ENCODE data around the gene KCNG4. TPM values are rescaled to one million over a fixed set of nuclear protein-coding genes. Genes with fewer than 3 reads are reported as not detected.

KCNG4 gene
- total and polyA plus RNA-seq, 2 donors from 2014 or later = not detected

GRCh38 chr16:84175350-84176081 is 64.3 kb downstream of the KCNG4 start:
- FAIRE-seq (no peak), DNase-seq (peak in 3 of 5 donors; percentile 66 to 82 (median 79))
- Histone ChIP-seq H3K36me3 (ENCODE audit: control insufficient read depth in 2 of 3, insufficient read depth in 3 of 3, low read length in 3 of 3) (peaks cover 0 to 11% (median 2%) of the 10 kb centered on the region in 3 donors), H3K27me3 (ENCODE audit: control insufficient read depth, insufficient read depth, low read length) (no peaks in the 10 kb centered on the region), H3K4me1 (ENCODE audit: control insufficient read depth in 2 of 3, insufficient read depth in 2 of 3, low read depth in 1 of 3, low read length in 3 of 3) (peaks cover 2 to 25% (median 19%) of the 10 kb centered on the region in 3 donors), H3K4me3 (ENCODE audit: low read length in 3 of 3) (no peak overlapping the region), H3K9ac (ENCODE audit: low read length in 3 of 3) (peak overlapping the region in 1 of 3 donors; percentile 36), H3K9me3 (ENCODE audit: control insufficient read depth in 2 of 3, insufficient read depth in 1 of 3, low read length in 3 of 3) (no peaks in the 10 kb centered on the region), H3K27ac (ENCODE audit: low read depth in 2 of 2, low read length in 2 of 2) (no peak overlapping the region)
- intact Hi-C loops (cut with DNase I) = no loop called here
- peak; percentile 73 for TF ChIP-seq CTCF (IDR thresholded peaks at IDR 0.05; ENCODE audit: borderline replicate concordance, extremely low read depth, insufficient read depth)

- FAIRE-seq = no peak
- no peak for TF ChIP-seq CTCF (IDR thresholded peaks at IDR 0.05; ENCODE audit: borderline replicate concordance, extremely low read depth, insufficient read depth)
- Histone ChIP-seq H3K27ac (ENCODE audit: low read depth in 2 of 2, low read length in 2 of 2) (no peak overlapping the region), H3K4me1 (ENCODE audit: control insufficient read depth in 2 of 3, insufficient read depth in 2 of 3, low read depth in 1 of 3, low read length in 3 of 3) (peaks cover 2 to 25% (median 19%) of the 10 kb centered on the region in 3 donors), H3K9me3 (ENCODE audit: control insufficient read depth in 2 of 3, insufficient read depth in 1 of 3, low read length in 3 of 3) (no peaks in the 10 kb centered on the region), H3K27me3 (ENCODE audit: control insufficient read depth, insufficient read depth, low read length) (no peaks in the 10 kb centered on the region), H3K36me3 (ENCODE audit: control insufficient read depth in 2 of 3, insufficient read depth in 3 of 3, low read length in 3 of 3) (peaks cover 0 to 8% (median 2%) of the 10 kb centered on the region in 3 donors), H3K9ac (ENCODE audit: low read length in 3 of 3) (no peak overlapping the region), H3K4me3 (ENCODE audit: low read length in 3 of 3) (no peak overlapping the region)
- DNase-seq = no peak
- intact Hi-C loops (cut with DNase I) = no loop called here
Measured at GRCh38 chr16:84174396-84174795, 65.4 kb downstream of the KCNG4 start.

GRCh38 chr16:84169765-84170310 is 70.0 kb downstream of the KCNG4 start:
- H3K36me3 ChIP-seq (ENCODE audit: control insufficient read depth in 2 of 3, insufficient read depth in 3 of 3, low read length in 3 of 3) = no peaks in the 10 kb centered on the region
- FAIRE-seq (no peak), DNase-seq (no peak)
- no peaks in the 10 kb centered on the region for H3K9me3 ChIP-seq (ENCODE audit: control insufficient read depth in 2 of 3, insufficient read depth in 1 of 3, low read length in 3 of 3)
- H3K27ac ChIP-seq (ENCODE audit: low read depth in 2 of 2, low read length in 2 of 2) = no peak overlapping the region
- intact Hi-C loops (cut with DNase I) = no loop called here
- no peaks in the 10 kb centered on the region for H3K4me1 ChIP-seq (ENCODE audit: control insufficient read depth in 2 of 3, insufficient read depth in 2 of 3, low read depth in 1 of 3, low read length in 3 of 3)
- no peak overlapping the region for H3K4me3 ChIP-seq (ENCODE audit: low read length in 3 of 3)
- H3K9ac ChIP-seq (ENCODE audit: low read length in 3 of 3) = no peak overlapping the region
- H3K27me3 ChIP-seq (ENCODE audit: control insufficient read depth, insufficient read depth, low read length) = no peaks in the 10 kb centered on the region
- TF ChIP-seq CTCF (IDR thresholded peaks at IDR 0.05; ENCODE audit: borderline replicate concordance, extremely low read depth, insufficient read depth) = no peak

Other genes starting within 250 kb of the KCNG4 start
- not detected for gene SLC38A8, start 197.2 kb downstream of the KCNG4 start, total RNA-seq
- 0.30 TPM for gene SLC38A8, start 197.2 kb downstream of the KCNG4 start, polyA plus RNA-seq (ENCODE audit: insufficient read depth, low read depth, low replicate concordance)
- gene MBTPS1, start 123.1 kb downstream of the KCNG4 start, total RNA-seq = 91.7 TPM
- 45.5 TPM for gene MBTPS1, start 123.1 kb downstream of the KCNG4 start, polyA plus RNA-seq (ENCODE audit: insufficient read depth, low read depth, low replicate concordance)
- gene HSDL1, start 94.8 kb downstream of the KCNG4 start, total RNA-seq = 13.3 TPM
- 12.1 TPM for gene HSDL1, start 94.8 kb downstream of the KCNG4 start, polyA plus RNA-seq (ENCODE audit: insufficient read depth, low read depth, low replicate concordance)
- 4.8 TPM for gene DNAAF1, start 94.7 kb downstream of the KCNG4 start, total RNA-seq
- 2.4 TPM for gene DNAAF1, start 94.7 kb downstream of the KCNG4 start, polyA plus RNA-seq (ENCODE audit: insufficient read depth, low read depth, low replicate concordance)
- gene TAF1C, start 53.0 kb downstream of the KCNG4 start, total RNA-seq = 64.7 TPM
- gene TAF1C, start 53.0 kb downstream of the KCNG4 start, polyA plus RNA-seq (ENCODE audit: insufficient read depth, low read depth, low replicate concordance) = 24.7 TPM
- 0.72 TPM for gene ADAD2, start 48.9 kb downstream of the KCNG4 start, total RNA-seq
- gene ADAD2, start 48.9 kb downstream of the KCNG4 start, polyA plus RNA-seq (ENCODE audit: insufficient read depth, low read depth, low replicate concordance) = 0.80 TPM
- 11.1 TPM for gene WFDC1, start 54.9 kb upstream of the KCNG4 start, total RNA-seq
- 34.8 TPM for gene WFDC1, start 54.9 kb upstream of the KCNG4 start, polyA plus RNA-seq (ENCODE audit: insufficient read depth, low read depth, low replicate concordance)
- gene ATP2C2, start 128.5 kb upstream of the KCNG4 start, total RNA-seq = 2.2 TPM
- 2.6 TPM for gene ATP2C2, start 128.5 kb upstream of the KCNG4 start, polyA plus RNA-seq (ENCODE audit: insufficient read depth, low read depth, low replicate concordance)